CD4-positive, alpha-beta T cell treated with Interleukin-4 for 1 hour (primary cell): Measurements from ENCODE around the gene CCSER1.
"Not testable (repeated sequence)": the region's sequence is repeated elsewhere in the genome, so short reads cannot be mapped to it uniquely, and the experiment has no call there.

ENCODE experiments used
- DNase-seq, 2 donors: peaks; one replicate each; pipeline ENCODE4 v3.0.0-alpha.2; 2020 to 2022

The CCSER1 gene

GRCh38 chr4:90306810-90307209 lies 179.6 kb downstream of the CCSER1 start:
- no peak for DNase-seq

DNA sequence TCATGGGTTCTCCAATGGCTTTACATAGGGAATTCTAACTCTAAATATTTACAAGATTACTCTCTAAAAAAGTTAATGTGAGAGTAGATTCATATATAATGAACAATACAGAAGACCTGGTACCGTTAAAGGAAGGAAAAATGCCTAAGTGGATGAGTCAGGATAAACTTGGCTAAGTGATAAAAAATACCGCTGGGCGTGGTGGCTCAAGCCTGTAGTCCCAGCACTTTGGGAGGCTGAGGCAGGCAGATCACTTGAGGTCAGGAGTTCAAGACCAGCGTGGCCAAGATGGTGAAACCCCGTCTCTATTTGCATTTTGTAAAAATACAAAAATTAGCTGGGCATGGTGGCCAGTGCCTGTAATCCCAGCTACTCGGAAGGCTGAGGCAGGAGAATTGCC lies 189.9 kb downstream of the CCSER1 start:
- DNase-seq: not testable (repeated sequence)

GRCh38 chr4:90317785-90318184 lies 190.6 kb downstream of the CCSER1 start:
- DNase-seq: no peak

DNA sequence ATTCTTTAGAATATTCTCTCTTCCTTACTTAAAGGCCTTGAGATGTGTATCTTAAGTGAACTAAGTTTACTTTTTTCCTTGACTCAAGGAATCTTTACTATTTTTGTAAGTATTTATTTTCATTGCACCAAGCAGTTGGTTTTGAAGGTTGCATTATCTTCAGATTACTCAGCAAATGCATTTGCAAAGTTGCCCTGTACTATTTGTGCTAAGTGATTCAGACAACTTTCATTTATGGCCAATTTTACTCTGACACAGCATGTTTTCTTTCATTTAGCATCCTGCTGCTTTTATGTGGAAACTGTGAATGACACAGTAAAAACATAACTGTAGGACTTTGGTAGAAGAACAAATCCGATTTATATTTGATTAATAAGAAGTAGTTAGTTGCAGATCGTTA lies 191.0 kb downstream of the CCSER1 start:
- no peak for DNase-seq

DNA sequence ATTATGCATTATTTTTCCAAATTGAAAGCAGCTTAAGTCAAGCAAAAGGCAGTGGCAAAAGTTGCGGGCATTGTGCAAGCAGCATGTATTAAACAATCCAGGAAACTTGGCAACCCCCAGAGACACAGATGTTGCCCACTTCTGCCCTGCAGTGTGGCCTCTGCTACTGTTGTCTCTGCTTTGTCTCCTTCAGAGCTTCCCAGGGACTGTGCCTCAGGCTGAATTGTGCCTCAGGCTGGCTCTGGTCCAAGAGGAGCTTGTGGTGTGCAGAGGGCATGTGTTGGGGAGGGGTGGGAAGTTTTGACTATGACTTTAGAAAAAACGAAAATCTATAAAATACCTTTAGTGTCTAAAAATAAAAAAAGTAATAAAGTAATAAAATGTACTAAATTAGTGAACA lies 201.4 kb downstream of the CCSER1 start:
- no peak for DNase-seq

- no peak for DNase-seq
Observed at GRCh38 chr4:90330546-90330945, 203.4 kb downstream of the CCSER1 start.

- no peak for DNase-seq
Observed at GRCh38 chr4:90345549-90346215, 218.5 kb downstream of the CCSER1 start.

GRCh38 chr4:90349636-90350035 lies 222.4 kb downstream of the CCSER1 start:
- no peak for DNase-seq

DNA sequence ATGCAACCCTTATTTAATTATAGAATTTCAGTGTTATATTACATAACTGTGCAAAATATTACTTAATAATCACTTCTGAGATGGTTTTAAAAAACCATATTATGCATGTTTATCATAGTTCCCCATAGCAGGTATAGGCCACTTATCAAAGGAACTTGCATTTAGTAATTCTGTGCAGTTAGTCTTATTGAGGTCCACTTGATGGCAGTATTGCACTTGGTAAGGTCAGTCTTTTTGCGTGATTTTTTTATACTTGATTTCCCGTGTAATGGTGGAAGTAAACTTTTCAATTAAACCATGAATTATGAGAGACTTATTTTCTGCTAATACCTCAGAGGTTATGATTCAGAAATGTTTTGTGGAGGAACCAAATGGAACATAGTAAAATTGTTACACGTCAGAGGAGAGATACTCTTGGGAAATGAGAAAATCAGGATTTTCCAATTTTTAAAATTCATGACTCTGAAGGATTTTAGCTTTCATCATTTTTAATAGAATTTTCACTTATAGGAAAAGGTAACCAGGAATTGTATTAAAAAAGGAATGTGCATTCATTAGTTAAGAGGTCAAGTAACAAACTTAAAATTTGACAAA lies 230.0 kb downstream of the CCSER1 start:
- DNase-seq: no peak

- DNase-seq: no peak
Observed at GRCh38 chr4:90375081-90375480, 247.9 kb downstream of the CCSER1 start.

GRCh38 chr4:90393215-90393614 lies 266.0 kb downstream of the CCSER1 start:
- no peak for DNase-seq

GRCh38 chr4:90403781-90404180 lies 276.6 kb downstream of the CCSER1 start:
- no peak for DNase-seq

- DNase-seq: not testable (repeated sequence)
Observed at GRCh38 chr4:90407897-90408296, 280.7 kb downstream of the CCSER1 start.

DNA sequence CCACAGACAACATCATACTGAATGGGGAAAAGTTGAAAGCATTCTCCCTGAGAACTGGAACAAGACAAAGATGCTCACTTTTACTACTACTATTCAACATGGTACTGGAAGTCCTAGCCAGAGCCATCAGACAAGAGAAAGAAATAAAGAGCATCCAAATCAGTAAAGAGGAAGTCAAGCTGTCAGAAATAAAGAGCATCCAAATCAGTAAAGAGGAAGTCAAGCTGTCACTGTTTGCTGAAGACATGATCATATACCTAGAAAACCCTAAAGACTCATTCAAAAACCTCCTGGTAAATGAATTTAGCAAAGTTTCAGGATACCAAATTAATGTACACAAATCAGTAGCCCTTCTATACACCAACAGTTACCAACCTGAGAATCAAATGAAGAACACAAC lies 285.6 kb downstream of the CCSER1 start:
- not testable (repeated sequence) for DNase-seq

DNA sequence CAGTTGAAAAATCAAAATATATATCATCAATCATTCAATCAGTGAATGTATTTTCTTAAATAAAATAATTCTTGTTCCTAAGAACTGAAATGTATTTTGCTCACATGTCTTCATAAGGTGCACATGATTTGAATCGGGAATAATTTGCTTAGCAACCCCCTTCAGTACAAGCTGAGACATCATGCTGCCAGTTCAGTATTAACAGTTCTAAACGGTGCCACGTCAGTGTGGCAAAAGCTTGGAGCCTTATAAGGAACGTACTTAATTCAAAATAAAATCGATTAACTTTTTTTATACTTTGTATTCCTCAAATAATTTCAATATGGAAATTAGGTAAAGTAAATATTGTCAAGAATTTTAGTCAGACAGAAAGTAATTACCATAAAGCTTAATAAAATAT lies 287.9 kb downstream of the CCSER1 start:
- DNase-seq: no peak

GRCh38 chr4:90419124-90419711 lies 292.0 kb downstream of the CCSER1 start:
- peak in 1 of 2 donors; percentile 9 for DNase-seq

- DNase-seq: no peak
Observed at GRCh38 chr4:90421161-90421560, 294.0 kb downstream of the CCSER1 start.

DNA sequence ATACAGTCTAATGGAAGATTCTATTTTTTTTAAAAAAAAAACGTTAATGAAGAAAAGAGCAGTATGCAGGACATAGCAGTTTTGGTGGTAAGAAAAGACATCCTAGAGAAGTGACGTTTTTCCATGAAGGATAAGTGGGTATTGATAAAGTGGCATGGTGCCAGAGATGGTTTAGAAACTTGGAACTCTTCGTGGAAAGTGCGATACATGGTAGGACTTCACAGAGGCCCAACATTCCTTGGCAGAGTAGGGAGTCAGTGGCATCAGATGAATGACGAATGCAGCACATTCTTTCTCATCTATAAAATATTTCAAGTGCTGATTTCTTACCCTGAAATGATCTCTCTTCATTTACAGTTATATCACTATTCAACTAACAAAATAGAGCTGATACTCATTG lies 298.7 kb downstream of the CCSER1 start:
- DNase-seq: no peak

- DNase-seq: no peak
Observed at GRCh38 chr4:90438522-90438921, 311.3 kb downstream of the CCSER1 start.

- no peak for DNase-seq
Observed at GRCh38 chr4:90441770-90442169, 314.6 kb downstream of the CCSER1 start.

- DNase-seq: no peak
Observed at GRCh38 chr4:90442619-90443018, 315.4 kb downstream of the CCSER1 start.

GRCh38 chr4:90443231-90443630 lies 316.0 kb downstream of the CCSER1 start:
- no peak for DNase-seq

DNA sequence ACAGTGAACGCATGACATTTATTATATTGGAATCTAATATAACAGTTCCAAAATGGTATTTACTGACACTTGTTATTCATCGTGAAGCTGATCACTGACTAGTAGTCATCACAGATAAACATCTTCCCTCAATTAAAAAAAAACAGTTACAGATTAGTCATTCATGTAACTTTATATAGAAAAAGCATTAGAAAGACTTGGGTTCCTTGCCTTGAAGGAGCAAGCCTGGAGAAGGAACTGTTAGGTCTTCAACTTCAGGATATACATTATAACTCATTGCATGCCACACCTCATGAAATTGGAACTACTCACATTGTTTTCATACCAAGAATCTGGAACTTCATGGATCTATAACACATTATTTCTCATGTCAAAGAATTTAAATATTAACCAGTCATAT lies 317.7 kb downstream of the CCSER1 start:
- DNase-seq: no peak

- no peak for DNase-seq
Observed at GRCh38 chr4:90445380-90445779, 318.2 kb downstream of the CCSER1 start.

GRCh38 chr4:90449626-90450025 lies 322.4 kb downstream of the CCSER1 start:
- DNase-seq: no peak
